ENCODE measurements around the gene CENPM. TPM values are rescaled to one million over a fixed set of nuclear protein-coding genes. Genes with fewer than 3 reads are reported as not detected.

Gene CENPM
- total RNA-seq, 2 experiments from 2014 or later: 189 to 354 TPM

DNA sequence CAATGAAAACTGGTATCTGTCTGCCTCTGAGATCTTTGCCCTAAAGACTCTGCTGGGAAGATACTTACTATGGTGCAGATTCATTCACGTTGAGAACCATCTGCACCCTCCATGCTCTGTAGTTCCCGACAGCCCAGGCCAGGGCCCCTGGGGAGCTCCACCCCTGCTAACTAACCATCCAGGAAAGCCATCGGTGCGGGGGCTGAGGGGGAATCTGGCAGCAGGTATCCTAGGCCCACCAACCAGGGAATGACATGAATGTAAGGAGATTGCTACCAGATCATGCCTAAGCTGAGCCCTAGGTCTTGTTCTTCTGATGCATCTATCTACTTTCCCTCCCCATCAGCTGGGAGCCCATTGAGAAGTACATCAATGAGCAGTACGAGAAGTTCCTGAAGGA lies 40.3 kb upstream of the CENPM start:
- no peak for DNase-seq (ENCODE audit: low spot score)
- Histone ChIP-seq H4K20me1 (ENCODE audit: insufficient read depth, low read length) (no peaks in the 10 kb centered on the region), H3K4me2 (ENCODE audit: low read length) (no peak overlapping the region), H3K9me3 (ENCODE audit: low read length) (no peaks in the 10 kb centered on the region), H3K9me2 (ENCODE audit: insufficient read depth, low read length) (no peaks in the 10 kb centered on the region), H3K27ac (ENCODE audit: low read depth, low read length, poor library complexity, severe bottlenecking) (no peak overlapping the region), H2AFZ (ENCODE audit: low read length) (no peak overlapping the region), H3K4me1 (ENCODE audit: insufficient read depth, low read length, poor library complexity, severe bottlenecking) (no peaks in the 10 kb centered on the region), H3K36me3 (ENCODE audit: insufficient read depth, low read length) (no peaks in the 10 kb centered on the region), H3K79me2 (ENCODE audit: insufficient read depth, low read depth, low read length) (no peaks in the 10 kb centered on the region), H3K4me3 (ENCODE audit: low read depth, low read length, poor library complexity, severe bottlenecking) (no peak overlapping the region)
- no TSS peak for BruUV-seq (replicated peaks)
- TF ChIP-seq, protein P1, sequence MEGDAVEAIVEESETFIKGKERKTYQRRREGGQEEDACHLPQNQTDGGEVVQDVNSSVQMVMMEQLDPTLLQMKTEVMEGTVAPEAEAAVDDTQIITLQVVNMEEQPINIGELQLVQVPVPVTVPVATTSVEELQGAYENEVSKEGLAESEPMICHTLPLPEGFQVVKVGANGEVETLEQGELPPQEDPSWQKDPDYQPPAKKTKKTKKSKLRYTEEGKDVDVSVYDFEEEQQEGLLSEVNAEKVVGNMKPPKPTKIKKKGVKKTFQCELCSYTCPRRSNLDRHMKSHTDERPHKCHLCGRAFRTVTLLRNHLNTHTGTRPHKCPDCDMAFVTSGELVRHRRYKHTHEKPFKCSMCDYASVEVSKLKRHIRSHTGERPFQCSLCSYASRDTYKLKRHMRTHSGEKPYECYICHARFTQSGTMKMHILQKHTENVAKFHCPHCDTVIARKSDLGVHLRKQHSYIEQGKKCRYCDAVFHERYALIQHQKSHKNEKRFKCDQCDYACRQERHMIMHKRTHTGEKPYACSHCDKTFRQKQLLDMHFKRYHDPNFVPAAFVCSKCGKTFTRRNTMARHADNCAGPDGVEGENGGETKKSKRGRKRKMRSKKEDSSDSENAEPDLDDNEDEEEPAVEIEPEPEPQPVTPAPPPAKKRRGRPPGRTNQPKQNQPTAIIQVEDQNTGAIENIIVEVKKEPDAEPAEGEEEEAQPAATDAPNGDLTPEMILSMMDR (conservative IDR thresholded peaks at IDR 0.05; ENCODE audit: low read length): no peak
- TF ChIP-seq EZH2phosphoT487 (IDR thresholded peaks at IDR 0.05; ENCODE audit: borderline replicate concordance, low read depth, low read length): no peak
- CTCF ChIA-PET (ENCODE audit: unreplicated experiment): no interaction called here
- intact Hi-C loops (cut with micrococcal nuclease; ENCODE audit: unreplicated experiment): no loop called here
- POLR2A ChIA-PET: interaction anchor here (0.6 kb wide), 1 partner anchor 171 kb away, joined by 3 read pairs; no protein-coding TSS in a partner anchor

DNA sequence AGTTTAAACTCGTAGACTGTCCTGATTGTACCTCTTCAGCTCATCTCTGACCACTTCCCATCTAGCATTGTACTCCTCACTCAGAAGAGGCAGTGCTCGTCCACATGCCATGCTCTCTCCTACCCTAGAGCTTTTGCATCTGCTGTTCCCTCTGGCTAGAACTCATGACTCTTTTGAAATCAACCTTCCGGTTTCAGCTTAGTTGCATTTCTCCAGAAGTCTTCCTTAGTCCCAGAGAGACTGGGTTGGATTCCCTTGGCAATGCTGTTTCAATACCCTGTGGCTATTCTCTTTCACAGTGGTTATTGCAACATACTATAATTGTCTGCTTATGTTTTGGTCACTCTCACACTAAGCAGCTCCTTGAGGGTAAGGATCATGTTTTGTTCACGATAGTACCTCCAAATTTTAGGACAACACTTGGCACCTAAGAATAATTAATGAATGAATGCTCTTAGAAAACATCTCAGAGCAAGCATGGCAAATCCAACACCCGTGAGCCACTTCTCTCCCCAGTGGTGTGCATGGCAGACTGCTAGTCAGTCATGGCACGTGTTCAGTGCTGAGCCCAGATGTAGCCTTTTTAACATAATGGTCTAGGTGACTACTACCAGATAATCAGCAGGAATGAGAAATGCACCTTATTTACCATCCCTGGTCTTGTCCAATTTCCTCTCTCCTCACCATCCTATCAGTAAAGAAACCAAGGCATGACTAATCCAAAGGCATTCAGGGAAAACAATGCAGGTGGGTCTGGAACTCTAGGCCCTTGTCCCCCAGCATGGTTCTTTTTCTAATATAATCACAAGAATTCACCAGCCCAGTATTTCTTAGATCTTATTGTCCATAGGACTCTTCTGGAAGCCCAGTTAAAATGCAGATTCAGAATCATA lies 36.8 kb upstream of the CENPM start:
- no peak for TF ChIP-seq EZH2phosphoT487 (IDR thresholded peaks at IDR 0.05; ENCODE audit: borderline replicate concordance, low read depth, low read length)
- TF ChIP-seq, protein P1 (conservative IDR thresholded peaks at IDR 0.05; ENCODE audit: low read length): no peak
- POLR2A ChIA-PET: interaction anchor here (0.7 to 1.5 kb wide), 2 partner anchors 15 to 1420 kb away, joined by 3 read pairs; no protein-coding TSS in a partner anchor
- H3K36me3 ChIP-seq (ENCODE audit: insufficient read depth, low read length): no peaks in the 10 kb centered on the region
- H3K79me2 ChIP-seq (ENCODE audit: insufficient read depth, low read depth, low read length): no peaks in the 10 kb centered on the region
- no peaks in the 10 kb centered on the region for H4K20me1 ChIP-seq (ENCODE audit: insufficient read depth, low read length)
- no TSS peak for BruUV-seq (replicated peaks)
- H3K4me1 ChIP-seq (ENCODE audit: insufficient read depth, low read length, poor library complexity, severe bottlenecking): no peaks in the 10 kb centered on the region
- no peak overlapping the region for H3K4me2 ChIP-seq (ENCODE audit: low read length)
- no peaks in the 10 kb centered on the region for H3K9me2 ChIP-seq (ENCODE audit: insufficient read depth, low read length)
- CTCF ChIA-PET (ENCODE audit: unreplicated experiment): no interaction called here
- DNase-seq (ENCODE audit: low spot score): no peak
- intact Hi-C loops (cut with micrococcal nuclease; ENCODE audit: unreplicated experiment): no loop called here
- no peaks in the 10 kb centered on the region for H3K9me3 ChIP-seq (ENCODE audit: low read length)
- H3K27ac ChIP-seq (ENCODE audit: low read depth, low read length, poor library complexity, severe bottlenecking): no peak overlapping the region
- no peak overlapping the region for H3K4me3 ChIP-seq (ENCODE audit: low read depth, low read length, poor library complexity, severe bottlenecking)
- H2AFZ ChIP-seq (ENCODE audit: low read length): no peak overlapping the region

DNA sequence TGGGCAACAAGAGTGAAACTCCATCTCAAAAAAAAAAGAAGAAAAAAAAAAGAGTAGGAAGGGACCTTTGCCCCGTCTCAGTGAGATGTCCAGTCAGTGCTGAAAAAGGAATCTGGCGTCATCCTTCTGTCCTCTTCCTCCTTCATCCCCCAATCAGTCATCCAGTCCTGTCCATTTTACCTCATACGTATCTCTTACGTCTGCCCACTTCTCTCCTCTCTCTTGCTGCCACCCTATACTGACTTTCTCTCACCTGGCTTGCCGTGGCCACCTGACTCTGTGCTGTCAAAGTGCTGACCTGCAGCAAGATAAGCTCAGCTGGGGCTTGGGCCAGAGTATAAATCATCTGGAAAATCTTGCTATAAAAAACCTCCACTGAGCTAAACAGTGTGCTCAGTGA lies 35.9 kb upstream of the CENPM start:
- Histone ChIP-seq H4K20me1 (ENCODE audit: insufficient read depth, low read length) (no peaks in the 10 kb centered on the region), H3K27ac (ENCODE audit: low read depth, low read length, poor library complexity, severe bottlenecking) (no peak overlapping the region), H3K9me3 (ENCODE audit: low read length) (no peaks in the 10 kb centered on the region), H3K9me2 (ENCODE audit: insufficient read depth, low read length) (no peaks in the 10 kb centered on the region), H2AFZ (ENCODE audit: low read length) (no peak overlapping the region), H3K4me1 (ENCODE audit: insufficient read depth, low read length, poor library complexity, severe bottlenecking) (no peaks in the 10 kb centered on the region), H3K4me2 (ENCODE audit: low read length) (no peak overlapping the region), H3K36me3 (ENCODE audit: insufficient read depth, low read length) (no peaks in the 10 kb centered on the region), H3K4me3 (ENCODE audit: low read depth, low read length, poor library complexity, severe bottlenecking) (no peak overlapping the region), H3K79me2 (ENCODE audit: insufficient read depth, low read depth, low read length) (no peaks in the 10 kb centered on the region)
- ChIA-PET CTCF (ENCODE audit: unreplicated experiment) (no interaction called here), POLR2A (interaction anchor here (0.7 to 1.5 kb wide), 2 partner anchors 14 to 1421 kb away, joined by 3 read pairs; no protein-coding TSS in a partner anchor)
- no TSS peak for BruUV-seq (replicated peaks)
- TF ChIP-seq, protein P1 (conservative IDR thresholded peaks at IDR 0.05; ENCODE audit: low read length): no peak
- TF ChIP-seq EZH2phosphoT487 (IDR thresholded peaks at IDR 0.05; ENCODE audit: borderline replicate concordance, low read depth, low read length): no peak
- no peak for DNase-seq (ENCODE audit: low spot score)
- intact Hi-C loops (cut with micrococcal nuclease; ENCODE audit: unreplicated experiment): no loop called here
